ENCODE results near the gene MYO3B.

DNA sequence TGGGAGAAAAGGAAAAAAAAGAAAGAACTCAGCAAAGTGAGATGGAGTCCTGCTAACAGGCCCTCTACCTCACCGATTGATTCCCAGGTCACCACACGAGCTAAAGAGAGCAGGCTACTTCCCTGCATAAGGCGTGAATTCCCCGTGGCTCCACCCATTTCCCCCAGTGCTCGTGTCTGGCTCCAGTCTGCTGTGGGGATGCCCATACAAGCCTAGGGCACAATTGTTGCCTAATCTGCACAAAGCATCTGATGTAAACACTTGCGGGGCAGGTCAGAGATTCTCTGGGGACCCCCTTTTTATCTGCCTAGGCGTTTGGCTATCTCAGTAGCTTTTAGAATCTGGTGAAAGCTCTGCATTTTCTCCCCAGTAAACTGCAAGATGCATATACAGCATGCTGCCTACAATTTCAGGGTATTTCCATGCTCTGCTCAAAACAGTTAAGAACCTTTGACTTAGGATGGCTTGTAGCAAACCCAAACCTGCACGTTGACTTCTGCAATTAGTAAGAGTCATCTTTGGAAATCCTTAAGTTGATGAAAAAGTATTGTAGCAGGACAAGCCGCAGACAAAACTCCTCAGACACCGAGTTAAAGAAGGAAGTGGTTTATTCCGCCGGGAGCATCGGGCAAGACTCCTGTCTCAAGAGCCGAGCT lies 34.8 kb downstream of the MYO3B start:
- TF ChIP-seq CEBPB (IDR thresholded peaks at IDR 0.05; ENCODE audit: low read depth, low read length) (no peak), POLR2A (IDR thresholded peaks at IDR 0.05; ENCODE audit: control extremely low read depth in 1 of 2, low read depth in 2 of 2, low read length in 2 of 2) (no peak), GTF2F1 (IDR thresholded peaks at IDR 0.05; ENCODE audit: borderline replicate concordance, low read depth, low read length) (no peak), YY1 (IDR thresholded peaks at IDR 0.05; ENCODE audit: low read depth, low read length) (no peak), HDAC2 (IDR thresholded peaks at IDR 0.05; ENCODE audit: borderline replicate concordance in 1 of 2, low read depth in 2 of 2, low read length in 2 of 2) (no peak), EP300 (IDR thresholded peaks at IDR 0.05; ENCODE audit: borderline replicate concordance in 1 of 2, low read depth in 2 of 2, low read length in 2 of 2) (no peak)
- TF ChIP-seq, protein P1, sequence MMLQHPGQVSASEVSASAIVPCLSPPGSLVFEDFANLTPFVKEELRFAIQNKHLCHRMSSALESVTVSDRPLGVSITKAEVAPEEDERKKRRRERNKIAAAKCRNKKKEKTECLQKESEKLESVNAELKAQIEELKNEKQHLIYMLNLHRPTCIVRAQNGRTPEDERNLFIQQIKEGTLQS (IDR thresholded peaks at IDR 0.05; ENCODE audit: insufficient read depth, low read depth, low read length), result no peak
